Tibial nerve (tissue), 4 donors: ENCODE measurements around the gene TBC1D9.

Experiments used
- CTCF ChIP-seq, 5 experiments: fragments of 200-600 bp in 3 of 5; fragments of 450-650 bp in 2 of 5; sonication (generic) in 3 of 5; IDR thresholded peaks; one replicate each; pipeline ENCODE4 v1.5.1; 2016 to 2019; ENCODE audit warnings: antibody characterized with exemption in 5 of 5, mild to moderate bottlenecking in 3 of 5, moderate library complexity in 2 of 5
- EP300 ChIP-seq, 2 donors: sonication (generic); formaldehyde crosslinking; IDR thresholded peaks; one replicate each; pipeline ENCODE4 v1.6.1; 2017; ENCODE audit warnings: antibody characterized with exemption in 2 of 2, mild to moderate bottlenecking in 1 of 2

DNA sequence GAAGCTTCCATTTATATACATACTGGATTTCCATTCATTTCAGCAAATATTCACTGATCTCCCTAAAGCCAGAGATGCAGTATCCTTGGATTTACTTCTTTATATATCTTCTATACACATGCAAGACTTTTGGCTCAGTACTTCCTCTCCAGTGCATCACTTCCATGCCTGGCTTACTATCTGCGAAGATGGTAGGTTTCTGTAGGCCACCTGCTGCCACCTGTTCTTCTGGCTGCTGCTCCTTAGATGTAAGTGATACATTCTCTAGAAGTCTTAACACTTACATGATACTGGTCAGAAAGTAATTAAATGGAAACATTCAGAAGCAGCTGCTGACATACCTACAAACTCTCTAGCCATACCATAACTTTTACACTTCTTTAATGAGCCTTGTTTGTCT lies 48.9 kb downstream of the TBC1D9 start:
- TF ChIP-seq CTCF (IDR thresholded peaks at IDR 0.05) (no peak), EP300 (IDR thresholded peaks at IDR 0.05) (no peak)
